Stimulated activated CD4-positive, alpha-beta T cell treated with anti-CD3 and anti-CD28 coated beads, Interleukin-2, amount 100 ng/mL, for 24 hours (primary cell): ENCODE data around the gene MXRA7.
"Not testable (repeated sequence)": the region's sequence is repeated elsewhere in the genome, so short reads cannot be mapped to it uniquely, and the experiment has no call there.

ENCODE experiments used
- DNase-seq, 2 donors: peaks; one replicate each; pipeline ENCODE4 v3.0.0-alpha.2; 2020

MXRA7 gene

GRCh38 chr17:76710863-76711611 is at the start of gene MXRA7:
Gene MXRA7, minus strand, starts transcription at chr17:76710965. Its CDS starts 19 bp downstream, at chr17:76710946.
- DNase-seq: peak; percentile 60 to 65

- DNase-seq: no peak
Observed at GRCh38 chr17:76758570-76758969, 47.8 kb upstream of the MXRA7 start.

- DNase-seq: no peak
Observed at GRCh38 chr17:76757256-76757655, 46.5 kb upstream of the MXRA7 start.

GRCh38 chr17:76755285-76755684 is 44.5 kb upstream of the MXRA7 start:
- no peak for DNase-seq

DNA sequence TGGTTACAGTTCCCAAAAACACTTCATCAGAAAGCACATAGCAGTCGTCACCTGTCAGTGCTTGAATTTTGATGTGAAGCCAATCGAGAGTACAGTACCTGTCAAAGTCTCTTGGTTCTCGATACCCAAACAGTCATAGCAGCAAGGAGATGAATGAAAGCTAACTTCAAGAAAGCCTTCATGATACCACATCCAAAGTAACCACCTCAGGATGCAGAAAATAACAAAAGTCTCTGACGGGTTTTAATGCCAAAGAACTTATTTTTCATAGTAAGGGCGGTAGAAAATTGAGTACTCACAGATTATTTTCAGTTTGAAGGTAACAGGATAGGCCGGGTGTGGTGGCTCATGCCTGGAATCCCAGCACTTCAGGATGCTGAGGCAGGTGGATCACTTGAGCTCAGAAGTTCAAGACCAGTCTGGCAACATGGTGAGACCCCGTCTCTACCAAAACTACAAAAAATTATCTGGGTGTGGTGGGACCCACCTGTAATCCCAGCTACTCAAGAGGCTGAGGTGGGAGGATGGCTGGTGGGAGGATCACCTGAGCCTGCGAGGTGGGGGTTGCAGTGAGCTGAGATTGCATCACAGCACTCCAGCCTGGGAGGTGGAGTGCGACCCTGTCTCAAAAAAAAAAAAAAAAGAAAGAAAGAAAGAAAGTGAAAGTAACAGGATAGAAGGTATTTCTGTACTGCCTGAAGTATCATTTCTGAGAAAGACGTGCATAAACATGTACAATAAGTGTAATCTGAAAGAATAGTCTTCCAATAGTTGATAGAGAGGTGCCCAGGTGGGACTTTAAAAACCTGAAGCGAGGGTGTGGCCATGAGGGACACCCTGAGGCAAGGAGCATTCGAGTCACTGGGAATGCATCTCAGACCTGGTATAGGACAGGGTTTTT is 42.5 kb upstream of the MXRA7 start:
- DNase-seq: no peak

DNA sequence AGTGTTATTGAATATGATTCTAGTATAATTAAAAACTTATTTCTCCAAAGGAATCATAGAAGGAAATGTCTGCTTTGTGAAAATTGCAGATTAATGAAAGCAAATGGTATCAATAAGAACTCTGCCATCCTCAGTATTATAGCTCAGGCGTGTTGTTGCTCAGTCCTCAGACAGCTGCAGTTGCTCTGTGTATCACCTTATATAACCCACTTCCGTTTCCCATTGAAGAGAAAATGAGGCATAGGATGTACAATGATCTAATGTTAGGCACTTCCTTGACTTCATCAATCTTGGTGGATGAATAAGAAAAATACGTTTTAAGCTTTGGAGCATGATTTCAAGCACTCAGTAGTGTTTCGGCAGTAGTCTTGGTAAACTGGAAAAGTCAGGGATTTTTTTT is 41.2 kb upstream of the MXRA7 start:
- DNase-seq: no peak

- no peak for DNase-seq
Observed at GRCh38 chr17:76751416-76751993, 40.7 kb upstream of the MXRA7 start.

DNA sequence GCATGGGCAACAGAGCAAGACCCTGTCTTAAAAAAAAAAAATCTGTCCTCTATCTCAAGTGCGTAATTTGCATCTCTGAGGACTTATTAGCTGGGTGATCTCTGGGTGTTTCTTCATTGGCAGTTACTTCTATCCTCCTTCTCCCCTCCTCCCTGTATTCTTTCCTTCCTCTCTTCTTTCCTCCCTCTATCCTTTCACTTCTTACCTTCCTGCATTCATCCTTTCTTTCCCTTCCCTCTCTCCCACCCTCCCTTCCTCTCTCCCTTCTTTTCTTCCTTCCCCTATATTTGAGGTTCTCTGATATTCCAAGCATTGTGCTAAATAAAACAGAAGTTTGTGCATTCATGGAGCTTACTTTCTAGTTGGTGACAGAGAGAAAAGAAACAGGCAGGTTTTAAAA is 37.9 kb upstream of the MXRA7 start:
- DNase-seq: no peak

DNA sequence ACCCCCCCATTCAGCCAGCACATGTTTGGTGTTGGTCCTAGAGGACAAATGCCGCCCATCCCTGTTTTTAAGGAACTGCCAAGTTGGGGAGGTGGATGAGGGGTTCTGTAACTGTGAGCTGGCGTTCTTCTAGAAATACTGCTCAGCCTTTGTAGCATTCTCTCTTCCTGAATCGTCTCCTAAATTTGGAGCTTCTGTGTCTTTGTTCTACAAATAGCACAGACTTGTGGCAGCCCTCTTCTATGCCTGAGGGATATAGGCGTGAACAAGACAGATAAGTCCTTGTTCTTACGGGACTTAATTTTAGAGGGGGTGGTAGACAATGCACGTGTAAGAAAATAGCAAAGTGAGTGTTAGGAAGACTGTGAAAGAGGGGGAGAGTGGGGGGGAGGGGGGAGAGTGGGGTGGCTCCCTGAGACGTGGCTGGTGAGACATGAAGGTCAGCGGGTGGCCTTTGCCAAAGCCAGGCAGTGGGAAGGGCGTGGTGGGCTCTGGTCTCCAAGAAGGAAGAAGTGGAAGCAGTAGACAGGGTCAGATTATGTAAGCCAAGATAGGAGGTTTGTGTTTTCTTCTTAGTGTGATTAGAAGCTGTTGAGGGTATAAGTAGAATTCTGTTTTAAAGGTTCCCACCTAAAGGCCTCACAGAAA is 37.1 kb upstream of the MXRA7 start:
- no peak for DNase-seq

- DNase-seq: not testable (repeated sequence)
Observed at GRCh38 chr17:76745785-76746184, 35.0 kb upstream of the MXRA7 start.

GRCh38 chr17:76744747-76745146 is 34.0 kb upstream of the MXRA7 start:
- DNase-seq: no peak

GRCh38 chr17:76742958-76743357 is 32.2 kb upstream of the MXRA7 start:
- DNase-seq: no peak

DNA sequence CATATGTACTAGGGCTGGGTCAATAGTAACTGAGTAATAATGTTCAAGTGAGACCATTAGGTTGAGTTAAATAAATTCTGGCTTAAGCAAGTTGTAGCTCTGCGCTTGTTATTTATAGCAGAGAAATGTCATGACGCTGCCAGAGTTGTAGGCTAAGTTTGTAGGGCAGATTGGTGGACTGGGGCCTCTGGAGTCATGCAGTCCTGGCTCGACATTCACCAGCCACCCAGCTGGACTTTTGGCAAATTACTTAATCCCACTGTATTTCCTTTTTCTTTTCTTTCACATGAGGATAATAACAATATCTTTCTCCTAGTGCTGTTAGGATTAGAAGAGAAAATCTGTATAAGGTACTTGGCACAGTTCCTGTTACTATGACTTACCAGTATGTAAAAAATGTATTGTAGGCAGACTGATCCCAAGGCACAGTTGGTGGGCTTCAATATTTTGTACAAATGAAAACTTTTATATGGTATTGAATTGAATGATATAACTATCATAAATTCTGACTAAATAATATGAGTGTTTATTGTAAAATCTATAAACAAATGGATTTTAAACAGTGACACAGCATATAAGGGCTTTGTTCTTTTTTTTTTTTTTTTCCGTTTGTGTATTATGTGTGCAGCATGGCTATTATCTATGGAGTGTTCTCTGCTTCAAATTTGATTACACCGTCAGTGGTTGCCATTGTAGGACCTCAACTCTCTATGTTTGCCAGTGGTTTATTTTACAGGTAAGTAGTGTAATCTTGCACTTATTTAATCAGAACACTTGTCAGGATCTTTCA is 29.8 kb upstream of the MXRA7 start:
- no peak for DNase-seq

GRCh38 chr17:76739568-76740115 is 28.9 kb upstream of the MXRA7 start:
- not testable (repeated sequence) for DNase-seq

DNA sequence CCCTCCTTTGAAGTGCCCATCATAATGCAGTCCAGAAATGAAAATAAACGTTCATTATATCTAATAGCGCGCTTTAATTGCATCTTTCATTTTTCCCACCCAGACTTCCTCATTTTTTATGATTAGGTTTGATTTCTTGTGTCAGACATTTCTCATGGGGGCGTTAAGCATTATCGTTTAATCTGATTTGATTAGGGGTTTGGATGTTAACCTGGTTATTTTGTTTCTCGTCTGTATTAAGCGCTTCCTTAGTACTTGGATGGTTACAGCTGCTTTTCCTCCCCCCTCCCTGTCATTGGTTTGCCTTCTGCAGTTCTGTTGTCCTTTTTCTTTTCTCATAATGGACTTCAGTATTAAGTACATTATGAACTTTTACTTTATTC is 27.7 kb upstream of the MXRA7 start:
- DNase-seq: no peak

GRCh38 chr17:76737676-76738467 is 27.1 kb upstream of the MXRA7 start, which contains the start of gene MFSD11:
Gene MFSD11, plus strand, starts transcription at chr17:76738119. Its CDS starts 234 bp downstream, at chr17:76738353.
- DNase-seq: peak; percentile 92 to 93

- peak; percentile 97 to 98 for DNase-seq
Observed at GRCh38 chr17:76737082-76737675, 26.4 kb upstream of the MXRA7 start, which contains the start of gene SRSF2. Gene SRSF2, minus strand, starts transcription at chr17:76737331. Its CDS starts 171 bp downstream, at chr17:76737160.

- DNase-seq: peak; percentile 70 to 73
Observed at GRCh38 chr17:76736349-76737081, 25.8 kb upstream of the MXRA7 start.

- no peak for DNase-seq
Observed at GRCh38 chr17:76735586-76736348, 25.0 kb upstream of the MXRA7 start.
